ENCODE results near the gene TBC1D5. TPM values are rescaled to one million over a fixed set of nuclear protein-coding genes. Genes with fewer than 3 reads are reported as not detected.

TBC1D5 gene
- total RNA-seq, 2 experiments from 2014 or later = 54.4 to 57.2 TPM

GRCh38 chr3:17143893-17144664 is 598.4 kb downstream of the TBC1D5 start:
- CTCF ChIA-PET = no interaction called here
- no peaks in the 10 kb centered on the region for H3K9me3 Mint-ChIP-seq
- intact Hi-C loops (cut with micrococcal nuclease) = no loop called here
- peaks cover 12% of the 10 kb centered on the region for H3K4me1 Mint-ChIP-seq (ENCODE audit: low read depth)
- no peaks in the 10 kb centered on the region for H3K36me3 Mint-ChIP-seq (ENCODE audit: low read depth)
- H3K27me3 Mint-ChIP-seq (ENCODE audit: low read depth) = no peaks in the 10 kb centered on the region
- H3K27ac Mint-ChIP-seq = peak overlapping the region; percentile 33
- H3K4me3 Mint-ChIP-seq = no peak overlapping the region
- no peak for DNase-seq

- peaks cover 12% of the 10 kb centered on the region for H3K4me1 Mint-ChIP-seq (ENCODE audit: low read depth)
- H3K36me3 Mint-ChIP-seq (ENCODE audit: low read depth) = no peaks in the 10 kb centered on the region
- no peaks in the 10 kb centered on the region for H3K9me3 Mint-ChIP-seq
- no peak overlapping the region for H3K27ac Mint-ChIP-seq
- no peak for DNase-seq
- intact Hi-C loops (cut with micrococcal nuclease) = no loop called here
- H3K27me3 Mint-ChIP-seq (ENCODE audit: low read depth) = no peaks in the 10 kb centered on the region
- CTCF ChIA-PET = no interaction called here
- no peak overlapping the region for H3K4me3 Mint-ChIP-seq
Measured at GRCh38 chr3:17142516-17142915, 599.9 kb downstream of the TBC1D5 start.

- no peaks in the 10 kb centered on the region for H3K27me3 Mint-ChIP-seq (ENCODE audit: low read depth)
- intact Hi-C loops (cut with micrococcal nuclease) = no loop called here
- H3K9me3 Mint-ChIP-seq = no peaks in the 10 kb centered on the region
- no peak overlapping the region for H3K27ac Mint-ChIP-seq
- DNase-seq = no peak
- CTCF ChIA-PET = no interaction called here
- H3K36me3 Mint-ChIP-seq (ENCODE audit: low read depth) = no peaks in the 10 kb centered on the region
- no peak overlapping the region for H3K4me3 Mint-ChIP-seq
- H3K4me1 Mint-ChIP-seq (ENCODE audit: low read depth) = peaks cover 12% of the 10 kb centered on the region
Measured at GRCh38 chr3:17141699-17142098, 600.7 kb downstream of the TBC1D5 start.

- CTCF ChIA-PET = no interaction called here
- H3K9me3 Mint-ChIP-seq = no peaks in the 10 kb centered on the region
- no peak overlapping the region for H3K27ac Mint-ChIP-seq
Measured at GRCh38 chr3:17140670-17141505, 601.5 kb downstream of the TBC1D5 start.

GRCh38 chr3:17138246-17139039 is 604.0 kb downstream of the TBC1D5 start:
- Mint-ChIP-seq H3K27me3 (ENCODE audit: low read depth) (no peaks in the 10 kb centered on the region), H3K9me3 (no peaks in the 10 kb centered on the region), H3K27ac (no peak overlapping the region), H3K4me1 (ENCODE audit: low read depth) (no peaks in the 10 kb centered on the region), H3K4me3 (no peak overlapping the region), H3K36me3 (ENCODE audit: low read depth) (no peaks in the 10 kb centered on the region)
- no peak for DNase-seq
- CTCF ChIA-PET = interaction anchor here (0.5 kb wide), 1 partner anchor 430 kb away, joined by 3 read pairs; no protein-coding TSS in a partner anchor
- intact Hi-C loops (cut with micrococcal nuclease) = no loop called here

More at GRCh38 chr3:17140670-17141505, 601.5 kb downstream of the TBC1D5 start:
- intact Hi-C loops (cut with micrococcal nuclease) = no loop called here
- no peak overlapping the region for H3K4me3 Mint-ChIP-seq
- no peaks in the 10 kb centered on the region for H3K27me3 Mint-ChIP-seq (ENCODE audit: low read depth)
- no peak for DNase-seq
- peaks cover 12% of the 10 kb centered on the region for H3K4me1 Mint-ChIP-seq (ENCODE audit: low read depth)
- H3K36me3 Mint-ChIP-seq (ENCODE audit: low read depth) = no peaks in the 10 kb centered on the region

GRCh38 chr3:17137321-17137826 is 605.1 kb downstream of the TBC1D5 start:
- CTCF ChIA-PET = no interaction called here
- Mint-ChIP-seq H3K27me3 (ENCODE audit: low read depth) (no peaks in the 10 kb centered on the region), H3K9me3 (no peaks in the 10 kb centered on the region), H3K27ac (no peak overlapping the region), H3K4me3 (no peak overlapping the region), H3K36me3 (ENCODE audit: low read depth) (no peaks in the 10 kb centered on the region), H3K4me1 (ENCODE audit: low read depth) (no peaks in the 10 kb centered on the region)
- intact Hi-C loops (cut with micrococcal nuclease) = no loop called here
- no peak for DNase-seq

- no peak for DNase-seq
- intact Hi-C loops (cut with micrococcal nuclease) = no loop called here
- Mint-ChIP-seq H3K27ac (no peak overlapping the region), H3K9me3 (no peaks in the 10 kb centered on the region), H3K4me1 (ENCODE audit: low read depth) (no peaks in the 10 kb centered on the region), H3K4me3 (no peak overlapping the region), H3K36me3 (ENCODE audit: low read depth) (no peaks in the 10 kb centered on the region), H3K27me3 (ENCODE audit: low read depth) (no peaks in the 10 kb centered on the region)
- CTCF ChIA-PET = no interaction called here
Measured at GRCh38 chr3:17136136-17136721, 606.2 kb downstream of the TBC1D5 start.

- DNase-seq = no peak
- intact Hi-C loops (cut with micrococcal nuclease) = no loop called here
- Mint-ChIP-seq H3K4me1 (ENCODE audit: low read depth) (no peaks in the 10 kb centered on the region), H3K27ac (no peak overlapping the region), H3K27me3 (ENCODE audit: low read depth) (no peaks in the 10 kb centered on the region), H3K36me3 (ENCODE audit: low read depth) (no peaks in the 10 kb centered on the region), H3K4me3 (no peak overlapping the region), H3K9me3 (no peaks in the 10 kb centered on the region)
- CTCF ChIA-PET = no interaction called here
Measured at GRCh38 chr3:17135696-17136095, 606.7 kb downstream of the TBC1D5 start.

- intact Hi-C loops (cut with micrococcal nuclease) = no loop called here
- Mint-ChIP-seq H3K36me3 (ENCODE audit: low read depth) (no peaks in the 10 kb centered on the region), H3K4me1 (ENCODE audit: low read depth) (no peaks in the 10 kb centered on the region), H3K9me3 (no peaks in the 10 kb centered on the region), H3K27ac (no peak overlapping the region), H3K4me3 (no peak overlapping the region), H3K27me3 (ENCODE audit: low read depth) (no peaks in the 10 kb centered on the region)
- DNase-seq = no peak
- CTCF ChIA-PET = interaction anchor here (0.9 kb wide), 1 partner anchor 10 kb away, joined by 3 read pairs; no protein-coding TSS in a partner anchor
Measured at GRCh38 chr3:17133632-17134545, 608.5 kb downstream of the TBC1D5 start.

- Mint-ChIP-seq H3K4me1 (ENCODE audit: low read depth) (no peaks in the 10 kb centered on the region), H3K9me3 (no peaks in the 10 kb centered on the region), H3K36me3 (ENCODE audit: low read depth) (no peaks in the 10 kb centered on the region), H3K4me3 (no peak overlapping the region), H3K27ac (no peak overlapping the region), H3K27me3 (ENCODE audit: low read depth) (no peaks in the 10 kb centered on the region)
- no peak for DNase-seq
- CTCF ChIA-PET = interaction anchor here (0.9 kb wide), 1 partner anchor 9 kb away, joined by 3 read pairs; no protein-coding TSS in a partner anchor
- intact Hi-C loops (cut with micrococcal nuclease) = no loop called here
Measured at GRCh38 chr3:17132286-17133115, 609.9 kb downstream of the TBC1D5 start.

Data from activated naive CD4-positive, alpha-beta T cell treated with anti-CD3 and anti-CD28 coated beads for 36 hours (primary cell).